Right hindlimb (tissue), 1 donor: ENCODE results near the gene ESRRG.

ENCODE experiments used
- DNase-seq: peaks from one replicate; pipeline ENCODE4 v3.0.0-alpha.2; 2018

ESRRG gene

GRCh38 chr1:216702170-216702569 lies 21.1 kb downstream of the ESRRG start:
- DNase-seq = no peak

GRCh38 chr1:216700779-216701178 lies 22.4 kb downstream of the ESRRG start:
- DNase-seq = no peak

GRCh38 chr1:216691710-216692109 lies 31.5 kb downstream of the ESRRG start:
- no peak for DNase-seq

GRCh38 chr1:216690603-216691002 lies 32.6 kb downstream of the ESRRG start:
- DNase-seq = no peak

- no peak for DNase-seq
Observed at GRCh38 chr1:216688127-216688657, 35.0 kb downstream of the ESRRG start.

- DNase-seq = no peak
Observed at GRCh38 chr1:216686860-216687766, 36.1 kb downstream of the ESRRG start.

GRCh38 chr1:216682752-216683151 lies 40.5 kb downstream of the ESRRG start:
- DNase-seq = no peak

GRCh38 chr1:216679108-216679507 lies 44.1 kb downstream of the ESRRG start:
- no peak for DNase-seq

- DNase-seq = no peak
Observed at GRCh38 chr1:216670118-216670883, 52.9 kb downstream of the ESRRG start.

- DNase-seq = no peak
Observed at GRCh38 chr1:216666441-216666840, 56.8 kb downstream of the ESRRG start.

- no peak for DNase-seq
Observed at GRCh38 chr1:216665856-216666255, 57.4 kb downstream of the ESRRG start.

GRCh38 chr1:216665406-216665805 lies 57.8 kb downstream of the ESRRG start:
- DNase-seq = no peak

- no peak for DNase-seq
Observed at GRCh38 chr1:216662681-216663080, 60.5 kb downstream of the ESRRG start.

- no peak for DNase-seq
Observed at GRCh38 chr1:216660561-216660960, 62.7 kb downstream of the ESRRG start.

GRCh38 chr1:216653001-216653400 lies 70.2 kb downstream of the ESRRG start:
- no peak for DNase-seq

- no peak for DNase-seq
Observed at GRCh38 chr1:216651826-216652418, 71.3 kb downstream of the ESRRG start.

- no peak for DNase-seq
Observed at GRCh38 chr1:216643176-216643575, 80.1 kb downstream of the ESRRG start.

- DNase-seq = no peak
Observed at GRCh38 chr1:216641669-216642460, 81.4 kb downstream of the ESRRG start.

- DNase-seq = no peak
Observed at GRCh38 chr1:216640100-216640499, 83.1 kb downstream of the ESRRG start.

- DNase-seq = no peak
Observed at GRCh38 chr1:216632980-216633379, 90.2 kb downstream of the ESRRG start.

GRCh38 chr1:216630532-216630931 lies 92.7 kb downstream of the ESRRG start:
- DNase-seq = no peak

- DNase-seq = no peak
Observed at GRCh38 chr1:216627252-216627651, 96.0 kb downstream of the ESRRG start.
